Activated naive CD4-positive, alpha-beta T cell treated with anti-CD3 and anti-CD28 coated beads, Interleukin-2, amount 10 ng/mL, durations not matched to agents 7 days and 5 days (primary cell): ENCODE data around the gene CAMK1D.

Experiments
- CTCF ChIA-PET: fragments of 350-600 bp; sonication (Branson Sonifier 250); formaldehyde crosslinking; loops from one replicate; lab custom pipeline; 2021; ENCODE audit warnings: antibody characterized with exemption; lab: Charles Lee
- DNase-seq: peaks from one replicate; pipeline ENCODE4 v3.0.0-alpha.2; 2020
- H3K27ac Mint-ChIP-seq: one replicate; pipeline ENCODE4 v1.8.0; 2021; ENCODE audit warnings: mild to moderate bottlenecking, moderate library complexity, mixed read lengths
- H3K27me3 Mint-ChIP-seq: one replicate; pipeline ENCODE4 v1.8.0; 2021; ENCODE audit warnings: mild to moderate bottlenecking, mixed read lengths
- H3K36me3 Mint-ChIP-seq: one replicate; pipeline ENCODE4 v1.8.0; 2021; ENCODE audit warnings: mixed read lengths
- H3K4me1 Mint-ChIP-seq: one replicate; pipeline ENCODE4 v1.8.0; 2021; ENCODE audit warnings: mixed read lengths
- H3K4me3 Mint-ChIP-seq: one replicate; pipeline ENCODE4 v1.8.0; 2021; ENCODE audit warnings: mild to moderate bottlenecking, moderate library complexity, mixed read lengths
- H3K9me3 Mint-ChIP-seq: one replicate; pipeline ENCODE4 v1.8.0; 2021; ENCODE audit warnings: mixed read lengths

The CAMK1D gene

GRCh38 chr10:12749760-12750478 lies 400.6 kb downstream of the CAMK1D start:
- no peaks in the 10 kb centered on the region for H3K27me3 Mint-ChIP-seq
- DNase-seq, result no peak
- no peaks in the 10 kb centered on the region for H3K9me3 Mint-ChIP-seq
- no peak overlapping the region for H3K4me3 Mint-ChIP-seq
- H3K36me3 Mint-ChIP-seq, result no peaks in the 10 kb centered on the region
- CTCF ChIA-PET, result no interaction called here
- no peak overlapping the region for H3K27ac Mint-ChIP-seq
- H3K4me1 Mint-ChIP-seq, result no peaks in the 10 kb centered on the region

- no peaks in the 10 kb centered on the region for H3K4me1 Mint-ChIP-seq
- CTCF ChIA-PET, result interaction anchor here (0.8 kb wide), 1 partner anchor 151 kb away, joined by 3 read pairs; no protein-coding TSS in a partner anchor
- H3K27ac Mint-ChIP-seq, result no peak overlapping the region
- no peaks in the 10 kb centered on the region for H3K9me3 Mint-ChIP-seq
- no peak for DNase-seq
- no peak overlapping the region for H3K4me3 Mint-ChIP-seq
- no peaks in the 10 kb centered on the region for H3K27me3 Mint-ChIP-seq
- H3K36me3 Mint-ChIP-seq, result no peaks in the 10 kb centered on the region
Measured at GRCh38 chr10:12750526-12751201, 401.3 kb downstream of the CAMK1D start.

GRCh38 chr10:12755075-12755474 lies 405.7 kb downstream of the CAMK1D start:
- H3K36me3 Mint-ChIP-seq, result no peaks in the 10 kb centered on the region
- H3K27ac Mint-ChIP-seq, result no peak overlapping the region
- CTCF ChIA-PET, result no interaction called here
- no peaks in the 10 kb centered on the region for H3K4me1 Mint-ChIP-seq
- no peak overlapping the region for H3K4me3 Mint-ChIP-seq
- no peaks in the 10 kb centered on the region for H3K9me3 Mint-ChIP-seq
- no peak for DNase-seq
- no peaks in the 10 kb centered on the region for H3K27me3 Mint-ChIP-seq

GRCh38 chr10:12757351-12757750 lies 408.0 kb downstream of the CAMK1D start:
- Mint-ChIP-seq H3K4me3 (no peak overlapping the region), H3K27ac (no peak overlapping the region), H3K36me3 (no peaks in the 10 kb centered on the region), H3K4me1 (no peaks in the 10 kb centered on the region), H3K9me3 (no peaks in the 10 kb centered on the region), H3K27me3 (no peaks in the 10 kb centered on the region)
- CTCF ChIA-PET, result no interaction called here
- DNase-seq, result no peak

GRCh38 chr10:12758271-12758670 lies 408.9 kb downstream of the CAMK1D start:
- no peak for DNase-seq
- Mint-ChIP-seq H3K9me3 (no peaks in the 10 kb centered on the region), H3K4me3 (no peak overlapping the region), H3K36me3 (no peaks in the 10 kb centered on the region), H3K4me1 (no peaks in the 10 kb centered on the region), H3K27ac (no peak overlapping the region), H3K27me3 (no peaks in the 10 kb centered on the region)
- CTCF ChIA-PET, result no interaction called here

GRCh38 chr10:12766223-12766622 lies 416.9 kb downstream of the CAMK1D start:
- Mint-ChIP-seq H3K4me3 (no peak overlapping the region), H3K9me3 (peaks cover 2% of the 10 kb centered on the region), H3K36me3 (peaks cover 3% of the 10 kb centered on the region), H3K4me1 (no peaks in the 10 kb centered on the region), H3K27me3 (no peaks in the 10 kb centered on the region), H3K27ac (no peak overlapping the region)
- no peak for DNase-seq
- CTCF ChIA-PET, result no interaction called here

GRCh38 chr10:12768156-12769100 lies 419.1 kb downstream of the CAMK1D start:
- DNase-seq, result no peak
- Mint-ChIP-seq H3K27ac (no peak overlapping the region), H3K4me1 (no peaks in the 10 kb centered on the region), H3K9me3 (peaks cover 2% of the 10 kb centered on the region), H3K36me3 (peaks cover 3% of the 10 kb centered on the region), H3K27me3 (no peaks in the 10 kb centered on the region), H3K4me3 (no peak overlapping the region)
- CTCF ChIA-PET, result no interaction called here

- H3K9me3 Mint-ChIP-seq, result peaks cover 2% of the 10 kb centered on the region
- peaks cover 3% of the 10 kb centered on the region for H3K36me3 Mint-ChIP-seq
- H3K4me1 Mint-ChIP-seq, result no peaks in the 10 kb centered on the region
- H3K27me3 Mint-ChIP-seq, result no peaks in the 10 kb centered on the region
- CTCF ChIA-PET, result no interaction called here
- H3K27ac Mint-ChIP-seq, result no peak overlapping the region
- DNase-seq, result no peak
- no peak overlapping the region for H3K4me3 Mint-ChIP-seq
Measured at GRCh38 chr10:12769323-12770044, 420.1 kb downstream of the CAMK1D start.

- CTCF ChIA-PET, result no interaction called here
- Mint-ChIP-seq H3K4me3 (no peak overlapping the region), H3K4me1 (no peaks in the 10 kb centered on the region), H3K27ac (no peak overlapping the region), H3K27me3 (no peaks in the 10 kb centered on the region), H3K9me3 (peaks cover 2% of the 10 kb centered on the region), H3K36me3 (peaks cover 3% of the 10 kb centered on the region)
- DNase-seq, result no peak
Measured at GRCh38 chr10:12771981-12772760, 422.8 kb downstream of the CAMK1D start.

- H3K27me3 Mint-ChIP-seq, result no peaks in the 10 kb centered on the region
- CTCF ChIA-PET, result no interaction called here
Measured at GRCh38 chr10:12772797-12773587, 423.6 kb downstream of the CAMK1D start.

GRCh38 chr10:12774204-12774894 lies 425.0 kb downstream of the CAMK1D start:
- no peak overlapping the region for H3K27ac Mint-ChIP-seq
- no peak for DNase-seq
- no peaks in the 10 kb centered on the region for H3K4me1 Mint-ChIP-seq
- no peak overlapping the region for H3K4me3 Mint-ChIP-seq
- peaks cover 3% of the 10 kb centered on the region for H3K36me3 Mint-ChIP-seq
- peaks cover 2% of the 10 kb centered on the region for H3K9me3 Mint-ChIP-seq
- CTCF ChIA-PET, result no interaction called here
- H3K27me3 Mint-ChIP-seq, result no peaks in the 10 kb centered on the region

More at GRCh38 chr10:12772797-12773587, 423.6 kb downstream of the CAMK1D start:
- Mint-ChIP-seq H3K27ac (no peak overlapping the region), H3K9me3 (peaks cover 2% of the 10 kb centered on the region), H3K4me3 (no peak overlapping the region), H3K4me1 (no peaks in the 10 kb centered on the region), H3K36me3 (peaks cover 3% of the 10 kb centered on the region)
- no peak for DNase-seq

GRCh38 chr10:12777840-12778585 lies 428.7 kb downstream of the CAMK1D start:
- peaks cover 3% of the 10 kb centered on the region for H3K4me1 Mint-ChIP-seq
- H3K9me3 Mint-ChIP-seq, result no peaks in the 10 kb centered on the region
- no peaks in the 10 kb centered on the region for H3K36me3 Mint-ChIP-seq
- no peak for DNase-seq
- H3K4me3 Mint-ChIP-seq, result no peak overlapping the region
- H3K27ac Mint-ChIP-seq, result no peak overlapping the region
- CTCF ChIA-PET, result interaction anchor here (1.0 kb wide), 1 partner anchor 47 kb away, joined by 3 read pairs; no protein-coding TSS in a partner anchor
- H3K27me3 Mint-ChIP-seq, result no peaks in the 10 kb centered on the region
